ENCODE measurements around the gene CACNA1S. TPM values are rescaled to one million over a fixed set of nuclear protein-coding genes. Genes with fewer than 3 reads are reported as not detected.

The CACNA1S gene
- total and polyA plus RNA-seq, 8 donors, result under 0.01 TPM; not detected in 7

- peaks cover 0 to 11% (median 7%) of the 10 kb centered on the region in 3 donors for H3K36me3 ChIP-seq
- TF ChIP-seq CTCF (IDR thresholded peaks at IDR 0.05), result no peak
- no peak overlapping the region for H3K4me3 ChIP-seq
- peak overlapping the region in 3 of 4 donors; percentile 22 to 57 (median 36) for H3K27ac ChIP-seq
- ATAC-seq, result peak; percentile 82 to 88 (median 86)
- peak; percentile 83 for FAIRE-seq
- H3K9me3 ChIP-seq, result no peaks in the 10 kb centered on the region
- 64 to 65% methylated on average over 6 of the region's 6 CpGs for WGBS, 2 donors
- H3K4me1 ChIP-seq, result peaks cover 3 to 15% (median 10%) of the 10 kb centered on the region in 3 donors
- DNase-seq, result peak; percentile 72 to 89 (median 84)
- H3K27me3 ChIP-seq, result no peaks in the 10 kb centered on the region
- intact Hi-C loops (cut with DNase I), result no loop called here
Observed at GRCh38 chr1:201137579-201138310, 25.5 kb upstream of the CACNA1S start.

GRCh38 chr1:201137024-201137392 is 24.8 kb upstream of the CACNA1S start:
- H3K27ac ChIP-seq, result no peak overlapping the region
- ATAC-seq, result no peak
- H3K4me1 ChIP-seq, result peaks cover 3 to 15% (median 10%) of the 10 kb centered on the region in 3 donors
- H3K4me3 ChIP-seq, result no peak overlapping the region
- DNase-seq, result peak in 1 of 6 donors; percentile 41
- no peak for FAIRE-seq
- no peaks in the 10 kb centered on the region for H3K9me3 ChIP-seq
- WGBS, 2 donors, result 92% methylated on average over 7 of the region's 7 CpGs
- intact Hi-C loops (cut with DNase I), result no loop called here
- TF ChIP-seq CTCF (IDR thresholded peaks at IDR 0.05), result no peak
- peaks cover 0 to 7% (median 6%) of the 10 kb centered on the region in 3 donors for H3K36me3 ChIP-seq
- no peaks in the 10 kb centered on the region for H3K27me3 ChIP-seq

- DNase-seq, result no peak
- peaks cover 3 to 15% (median 10%) of the 10 kb centered on the region in 3 donors for H3K4me1 ChIP-seq
- H3K36me3 ChIP-seq, result peaks cover 0 to 7% (median 6%) of the 10 kb centered on the region in 3 donors
- WGBS, 2 donors, result 85 to 86% methylated on average over 8 of the region's 8 CpGs
- H3K27me3 ChIP-seq, result no peaks in the 10 kb centered on the region
- no peak for ATAC-seq
- H3K9me3 ChIP-seq, result no peaks in the 10 kb centered on the region
- intact Hi-C loops (cut with DNase I), result no loop called here
- H3K4me3 ChIP-seq, result no peak overlapping the region
- no peak for FAIRE-seq
- H3K27ac ChIP-seq, result no peak overlapping the region
- no peak for TF ChIP-seq CTCF (IDR thresholded peaks at IDR 0.05)
Observed at GRCh38 chr1:201136355-201137023, 24.3 kb upstream of the CACNA1S start.

GRCh38 chr1:201134405-201134804 is 22.2 kb upstream of the CACNA1S start:
- no peak overlapping the region for H3K27ac ChIP-seq
- FAIRE-seq (no peak), ATAC-seq (peak; percentile 37 to 73 (median 48)), DNase-seq (peak in 2 of 6 donors; percentile 18 to 33)
- WGBS, 2 donors, result 60 to 67% methylated on average over 6 of the region's 6 CpGs
- no peaks in the 10 kb centered on the region for H3K27me3 ChIP-seq
- no peaks in the 10 kb centered on the region for H3K36me3 ChIP-seq
- H3K9me3 ChIP-seq, result no peaks in the 10 kb centered on the region
- intact Hi-C loops (cut with DNase I), result no loop called here
- H3K4me3 ChIP-seq, result no peak overlapping the region
- no peak for TF ChIP-seq CTCF (IDR thresholded peaks at IDR 0.05)
- peaks cover 3 to 15% (median 10%) of the 10 kb centered on the region in 3 donors for H3K4me1 ChIP-seq

All from pancreas (tissue), 10 donors.